SK-N-SH treated with all-trans-retinoic acid at 6 μM for 48 hours (cell line): Measurements from ENCODE around the gene PHRF1.

Experiments
- ATAC-seq: fragments of 200-7000 bp; cut with Tn5 transposase; 3 replicates; pipeline ENCODE4 v1.9.1; 2020; ENCODE audit warnings: mild to moderate bottlenecking, moderate library complexity
- ARNTL ChIP-seq: fragments of 450-650 bp; formaldehyde crosslinking; IDR thresholded peaks from 2 replicates; pipeline ENCODE4 v1.5.0; 2020; ENCODE audit warnings: low read depth, mild to moderate bottlenecking, moderate library complexity, borderline replicate concordance
- CSDC2 ChIP-seq: fragments of 250-450 bp; sonication (Bioruptor Pico); IDR thresholded peaks from 2 replicates; pipeline ENCODE4 v1.5.0; 2020; ENCODE audit warnings: mild to moderate bottlenecking, moderate library complexity
- ESRRG ChIP-seq: fragments of 250-450 bp; sonication (Bioruptor Pico); IDR thresholded peaks from 2 replicates; pipeline ENCODE4 v1.6.1; 2021; ENCODE audit warnings: mild to moderate bottlenecking
- GLIS3 ChIP-seq: fragments of 250-450 bp; sonication (Bioruptor Pico); IDR thresholded peaks from 2 replicates; pipeline ENCODE4 v1.5.0; 2020; ENCODE audit warnings: mild to moderate bottlenecking, moderate library complexity
- OSR1 ChIP-seq: fragments of 250-450 bp; sonication (Bioruptor Pico); IDR thresholded peaks from 2 replicates; pipeline ENCODE4 v1.8.0; 2022; ENCODE audit warnings: moderate library complexity, mild to moderate bottlenecking, inconsistent platforms
- PPARA ChIP-seq: fragments of 250-450 bp; sonication (Bioruptor Pico); IDR thresholded peaks from 2 replicates; pipeline ENCODE4 v1.5.0; 2020; ENCODE audit warnings: mild to moderate bottlenecking, borderline replicate concordance
- RARB ChIP-seq: fragments of 250-450 bp; sonication (Bioruptor Pico); IDR thresholded peaks from 2 replicates; pipeline ENCODE4 v1.8.0; 2021; ENCODE audit warnings: mild to moderate bottlenecking, moderate library complexity
- SNAI2 ChIP-seq: fragments of 250-450 bp; sonication (Bioruptor Pico); IDR thresholded peaks from 2 replicates; pipeline ENCODE4 v1.5.0; 2020; ENCODE audit warnings: mild to moderate bottlenecking, moderate library complexity
- TCF4 ChIP-seq: fragments of 250-450 bp; sonication (Bioruptor Pico); IDR thresholded peaks from 2 replicates; pipeline ENCODE4 v1.8.0; 2021; ENCODE audit warnings: mild to moderate bottlenecking, moderate library complexity, borderline replicate concordance
- TOX ChIP-seq: fragments of 250-450 bp; sonication (Bioruptor Pico); IDR thresholded peaks from 2 replicates; pipeline ENCODE4 v1.8.0; 2021; ENCODE audit warnings: mild to moderate bottlenecking, moderate library complexity, borderline replicate concordance
- ZC3H10 ChIP-seq: fragments of 250-450 bp; sonication (Bioruptor Pico); IDR thresholded peaks from 2 replicates; pipeline ENCODE4 v1.5.1; 2021; ENCODE audit warnings: mild to moderate bottlenecking, moderate library complexity
- ZFP3 ChIP-seq: fragments of 250-450 bp; sonication (Bioruptor Pico); IDR thresholded peaks from 2 replicates; pipeline ENCODE4 v1.5.0; 2020; ENCODE audit warnings: mild to moderate bottlenecking, moderate library complexity
- ZFP30 ChIP-seq: fragments of 450-650 bp; formaldehyde crosslinking; IDR thresholded peaks from 2 replicates; pipeline ENCODE4 v1.5.0; 2022; ENCODE audit warnings: mild to moderate bottlenecking, moderate library complexity
- ZNF565 ChIP-seq: fragments of 450-650 bp; formaldehyde crosslinking; conservative IDR thresholded peaks from 2 replicates; pipeline ENCODE4 v1.5.0; 2020; ENCODE audit warnings: low read depth, mild to moderate bottlenecking, moderate library complexity
- ZNF70 ChIP-seq: fragments of 450-650 bp; formaldehyde crosslinking; IDR thresholded peaks from 2 replicates; pipeline ENCODE4 v1.5.0; 2020; ENCODE audit warnings: mild to moderate bottlenecking, moderate library complexity
- ZNF8 ChIP-seq: fragments of 450-650 bp; formaldehyde crosslinking; IDR thresholded peaks from 2 replicates; pipeline ENCODE4 v1.5.0; 2020; ENCODE audit warnings: mild to moderate bottlenecking, moderate library complexity
- TF ChIP-seq, protein P1 (sequence below): fragments of 250-450 bp; sonication (Bioruptor Pico); IDR thresholded peaks from 2 replicates; pipeline ENCODE4 v1.5.1; 2020; ENCODE audit warnings: low read depth, mild to moderate bottlenecking, moderate library complexity
- TF ChIP-seq, protein P2 (sequence below): fragments of 250-450 bp; sonication (Bioruptor Pico); IDR thresholded peaks from 2 replicates; pipeline ENCODE4 v1.5.1; 2021; ENCODE audit warnings: mild to moderate bottlenecking, moderate library complexity
- TF ChIP-seq, protein P3 (sequence below): fragments of 250-450 bp; sonication (Bioruptor Pico); IDR thresholded peaks from 2 replicates; pipeline ENCODE4 v1.8.0; 2020; ENCODE audit warnings: mild to moderate bottlenecking, moderate library complexity, borderline replicate concordance
- TF ChIP-seq, protein P4 (sequence below): fragments of 250-450 bp; sonication (Bioruptor Pico); IDR thresholded peaks from 2 replicates; pipeline ENCODE4 v1.5.0; 2020; ENCODE audit warnings: mild to moderate bottlenecking, moderate library complexity

The PHRF1 gene

DNA sequence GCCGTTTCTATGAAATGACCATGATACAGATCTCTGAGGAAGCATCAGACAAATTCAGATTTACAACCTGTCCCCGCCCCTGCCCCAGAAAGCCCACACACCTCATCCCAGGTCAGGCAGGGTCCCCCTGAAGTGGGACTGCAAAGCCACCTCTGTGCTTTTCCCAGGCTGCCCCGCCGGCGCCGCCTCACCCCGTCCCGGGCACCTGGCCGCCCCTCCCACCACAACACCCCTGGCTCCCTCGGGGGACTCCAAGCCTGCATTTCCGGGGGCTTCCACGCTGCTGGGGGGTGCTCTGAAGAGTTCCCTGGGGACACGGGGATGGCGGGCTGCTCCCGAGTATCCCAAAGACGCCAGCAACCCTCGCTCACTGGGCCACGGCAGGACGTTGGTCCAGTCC lies 84.0 kb downstream of the PHRF1 start:
- no peak for TF ChIP-seq PPARA (CRISPR knock-in tag)
- no peak for TF ChIP-seq TOX (CRISPR knock-in tag)
- no peak for TF ChIP-seq ZC3H10 (CRISPR knock-in tag)
- no peak for TF ChIP-seq OSR1
- no peak for TF ChIP-seq CSDC2 (CRISPR knock-in tag)
- TF ChIP-seq, protein P1, sequence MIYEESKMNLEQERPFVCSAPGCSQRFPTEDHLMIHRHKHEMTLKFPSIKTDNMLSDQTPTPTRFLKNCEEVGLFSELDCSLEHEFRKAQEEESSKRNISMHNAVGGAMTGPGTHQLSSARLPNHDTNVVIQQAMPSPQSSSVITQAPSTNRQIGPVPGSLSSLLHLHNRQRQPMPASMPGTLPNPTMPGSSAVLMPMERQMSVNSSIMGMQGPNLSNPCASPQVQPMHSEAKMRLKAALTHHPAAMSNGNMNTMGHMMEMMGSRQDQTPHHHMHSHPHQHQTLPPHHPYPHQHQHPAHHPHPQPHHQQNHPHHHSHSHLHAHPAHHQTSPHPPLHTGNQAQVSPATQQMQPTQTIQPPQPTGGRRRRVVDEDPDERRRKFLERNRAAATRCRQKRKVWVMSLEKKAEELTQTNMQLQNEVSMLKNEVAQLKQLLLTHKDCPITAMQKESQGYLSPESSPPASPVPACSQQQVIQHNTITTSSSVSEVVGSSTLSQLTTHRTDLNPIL (CRISPR knock-in tag), result no peak
- TF ChIP-seq ZNF565 (CRISPR knock-in tag), result no peak
- TF ChIP-seq ZNF8 (CRISPR knock-in tag), result no peak
- TF ChIP-seq, protein P2, sequence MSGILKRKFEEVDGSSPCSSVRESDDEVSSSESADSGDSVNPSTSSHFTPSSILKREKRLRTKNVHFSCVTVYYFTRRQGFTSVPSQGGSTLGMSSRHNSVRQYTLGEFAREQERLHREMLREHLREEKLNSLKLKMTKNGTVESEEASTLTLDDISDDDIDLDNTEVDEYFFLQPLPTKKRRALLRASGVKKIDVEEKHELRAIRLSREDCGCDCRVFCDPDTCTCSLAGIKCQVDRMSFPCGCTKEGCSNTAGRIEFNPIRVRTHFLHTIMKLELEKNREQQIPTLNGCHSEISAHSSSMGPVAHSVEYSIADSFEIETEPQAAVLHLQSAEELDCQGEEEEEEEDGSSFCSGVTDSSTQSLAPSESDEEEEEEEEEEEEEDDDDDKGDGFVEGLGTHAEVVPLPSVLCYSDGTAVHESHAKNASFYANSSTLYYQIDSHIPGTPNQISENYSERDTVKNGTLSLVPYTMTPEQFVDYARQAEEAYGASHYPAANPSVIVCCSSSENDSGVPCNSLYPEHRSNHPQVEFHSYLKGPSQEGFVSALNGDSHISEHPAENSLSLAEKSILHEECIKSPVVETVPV (CRISPR knock-in tag), result no peak
- no peak for TF ChIP-seq ZFP30 (CRISPR knock-in tag)
- TF ChIP-seq RARB (CRISPR knock-in tag), result no peak
- TF ChIP-seq ARNTL, result no peak
- TF ChIP-seq SNAI2 (CRISPR knock-in tag), result no peak
- no peak for TF ChIP-seq GLIS3
- TF ChIP-seq TCF4 (CRISPR knock-in tag), result no peak
- no peak for TF ChIP-seq ESRRG
- no peak for TF ChIP-seq ZNF70 (CRISPR knock-in tag)
- no peak for ATAC-seq

DNA sequence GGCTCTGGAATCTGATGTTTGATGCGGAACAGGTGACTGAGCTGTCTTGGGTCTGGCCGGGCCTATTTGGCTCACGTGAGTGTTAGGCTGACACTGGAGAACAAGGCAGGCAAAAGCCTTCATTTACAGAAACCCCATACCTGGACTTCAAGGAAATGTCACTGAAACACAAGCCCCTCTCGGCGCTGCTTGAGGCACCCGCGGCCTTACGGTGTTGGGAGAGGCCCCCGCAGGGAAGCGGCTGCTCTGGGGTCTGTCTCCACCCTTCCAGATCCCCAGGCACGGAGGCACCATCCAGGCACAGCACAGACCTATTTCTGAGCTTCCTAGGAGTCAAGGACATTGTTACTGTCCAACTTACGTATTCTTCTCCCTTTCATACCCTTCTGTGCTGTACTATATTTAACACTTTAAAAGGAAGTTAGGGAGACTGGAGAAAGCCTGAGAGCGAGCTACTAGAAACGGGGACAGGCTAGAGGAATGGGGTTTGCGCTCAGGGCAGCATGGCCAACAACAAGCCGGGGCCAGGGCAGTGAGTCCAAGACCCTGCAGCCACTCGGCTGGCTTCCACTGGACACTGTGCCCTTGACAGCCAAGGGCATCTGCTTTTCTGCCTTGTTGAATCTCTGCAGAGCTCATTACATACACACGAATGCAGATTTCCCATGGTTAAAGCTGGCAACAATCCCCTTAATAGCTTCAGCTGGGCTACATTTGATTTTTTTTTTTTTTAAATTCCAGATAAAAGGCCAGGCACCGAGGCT lies 84.6 kb downstream of the PHRF1 start:
- TF ChIP-seq ZFP3 (no peak), SNAI2 (CRISPR knock-in tag) (no peak), TCF4 (CRISPR knock-in tag) (no peak), ZNF565 (CRISPR knock-in tag) (no peak), ARNTL (no peak), ESRRG (no peak), ZNF70 (CRISPR knock-in tag) (no peak)
- TF ChIP-seq, protein P3, sequence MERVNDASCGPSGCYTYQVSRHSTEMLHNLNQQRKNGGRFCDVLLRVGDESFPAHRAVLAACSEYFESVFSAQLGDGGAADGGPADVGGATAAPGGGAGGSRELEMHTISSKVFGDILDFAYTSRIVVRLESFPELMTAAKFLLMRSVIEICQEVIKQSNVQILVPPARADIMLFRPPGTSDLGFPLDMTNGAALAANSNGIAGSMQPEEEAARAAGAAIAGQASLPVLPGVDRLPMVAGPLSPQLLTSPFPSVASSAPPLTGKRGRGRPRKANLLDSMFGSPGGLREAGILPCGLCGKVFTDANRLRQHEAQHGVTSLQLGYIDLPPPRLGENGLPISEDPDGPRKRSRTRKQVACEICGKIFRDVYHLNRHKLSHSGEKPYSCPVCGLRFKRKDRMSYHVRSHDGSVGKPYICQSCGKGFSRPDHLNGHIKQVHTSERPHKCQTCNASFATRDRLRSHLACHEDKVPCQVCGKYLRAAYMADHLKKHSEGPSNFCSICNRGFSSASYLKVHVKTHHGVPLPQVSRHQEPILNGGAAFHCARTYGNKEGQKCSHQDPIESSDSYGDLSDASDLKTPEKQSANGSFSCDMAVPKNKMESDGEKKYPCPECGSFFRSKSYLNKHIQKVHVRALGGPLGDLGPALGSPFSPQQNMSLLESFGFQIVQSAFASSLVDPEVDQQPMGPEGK (CRISPR knock-in tag), result no peak
- TF ChIP-seq, protein P4, sequence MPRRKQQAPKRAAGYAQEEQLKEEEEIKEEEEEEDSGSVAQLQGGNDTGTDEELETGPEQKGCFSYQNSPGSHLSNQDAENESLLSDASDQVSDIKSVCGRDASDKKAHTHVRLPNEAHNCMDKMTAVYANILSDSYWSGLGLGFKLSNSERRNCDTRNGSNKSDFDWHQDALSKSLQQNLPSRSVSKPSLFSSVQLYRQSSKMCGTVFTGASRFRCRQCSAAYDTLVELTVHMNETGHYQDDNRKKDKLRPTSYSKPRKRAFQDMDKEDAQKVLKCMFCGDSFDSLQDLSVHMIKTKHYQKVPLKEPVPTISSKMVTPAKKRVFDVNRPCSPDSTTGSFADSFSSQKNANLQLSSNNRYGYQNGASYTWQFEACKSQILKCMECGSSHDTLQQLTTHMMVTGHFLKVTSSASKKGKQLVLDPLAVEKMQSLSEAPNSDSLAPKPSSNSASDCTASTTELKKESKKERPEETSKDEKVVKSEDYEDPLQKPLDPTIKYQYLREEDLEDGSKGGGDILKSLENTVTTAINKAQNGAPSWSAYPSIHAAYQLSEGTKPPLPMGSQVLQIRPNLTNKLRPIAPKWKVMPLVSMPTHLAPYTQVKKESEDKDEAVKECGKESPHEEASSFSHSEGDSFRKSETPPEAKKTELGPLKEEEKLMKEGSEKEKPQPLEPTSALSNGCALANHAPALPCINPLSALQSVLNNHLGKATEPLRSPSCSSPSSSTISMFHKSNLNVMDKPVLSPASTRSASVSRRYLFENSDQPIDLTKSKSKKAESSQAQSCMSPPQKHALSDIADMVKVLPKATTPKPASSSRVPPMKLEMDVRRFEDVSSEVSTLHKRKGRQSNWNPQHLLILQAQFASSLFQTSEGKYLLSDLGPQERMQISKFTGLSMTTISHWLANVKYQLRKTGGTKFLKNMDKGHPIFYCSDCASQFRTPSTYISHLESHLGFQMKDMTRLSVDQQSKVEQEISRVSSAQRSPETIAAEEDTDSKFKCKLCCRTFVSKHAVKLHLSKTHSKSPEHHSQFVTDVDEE, result no peak
- TF ChIP-seq, protein P1 (CRISPR knock-in tag), result no peak
- no peak for ATAC-seq
